Islet precursor cell (in vitro differentiated cells): Measurements from ENCODE around the gene MYOF.

Experiments used
- DNase-seq: peaks from one replicate; pipeline ENCODE4 v3.0.0-alpha.2; 2018

The MYOF gene

DNA sequence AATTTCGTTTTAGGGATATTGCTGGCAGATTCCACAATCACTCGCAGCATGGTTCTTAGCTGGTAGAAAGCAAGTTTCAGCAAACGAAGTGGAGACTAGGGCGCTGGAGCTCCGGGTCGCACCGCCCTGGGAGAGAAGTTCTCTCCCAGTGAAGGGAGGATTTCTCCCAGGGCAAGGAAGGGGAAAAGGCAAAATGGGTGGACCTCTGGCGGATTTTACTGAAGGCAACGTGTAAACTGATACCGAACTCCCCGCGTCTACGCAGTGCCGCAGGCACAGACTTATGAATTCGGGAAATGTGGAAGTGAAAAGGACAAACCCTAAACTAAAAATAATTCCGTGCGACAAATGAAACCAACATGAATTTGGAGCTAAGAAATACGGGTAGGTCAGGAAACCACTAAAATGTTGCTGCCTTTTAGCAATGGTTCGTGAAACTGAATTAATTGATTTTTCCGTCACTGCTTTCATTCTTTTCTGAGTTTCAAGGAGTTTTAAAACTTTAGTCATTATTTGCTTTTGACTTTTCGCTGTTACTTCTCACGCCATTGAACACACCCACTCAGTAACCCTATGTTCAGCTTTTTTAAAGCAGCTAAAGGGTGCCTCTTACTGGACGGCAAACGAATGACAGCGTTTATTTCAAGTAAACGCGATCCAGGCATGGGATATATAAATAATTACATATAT lies at the start of gene MYOF:
MYOF (minus strand) TSS at position 190 of the 690 bp plus-strand sequence; CDS start at position 50, 140 bp downstream.
- peak; percentile 85 for DNase-seq

- no peak for DNase-seq
These were observed 36.4 kb upstream of the MYOF start for GRCh38 chr10:93518531-93518930.

DNA sequence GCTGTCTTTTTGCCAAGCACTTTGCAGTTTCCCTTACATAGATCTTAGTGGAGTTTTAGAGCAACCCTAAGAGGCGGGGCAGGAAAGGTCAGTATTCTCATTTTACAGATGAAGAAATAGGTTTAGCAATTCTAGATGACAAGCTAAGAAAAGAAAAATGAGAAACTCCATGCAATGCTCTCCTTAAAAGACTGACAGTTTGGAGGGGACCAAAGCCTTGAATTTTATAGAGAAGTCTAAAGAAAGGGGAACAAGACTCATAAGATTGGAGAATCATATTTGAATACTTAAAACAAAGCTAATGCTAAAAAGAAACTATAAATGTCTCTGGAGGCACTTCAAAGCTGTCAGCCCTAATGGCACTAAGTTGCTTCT lies 33.9 kb upstream of the MYOF start:
- no peak for DNase-seq

DNA sequence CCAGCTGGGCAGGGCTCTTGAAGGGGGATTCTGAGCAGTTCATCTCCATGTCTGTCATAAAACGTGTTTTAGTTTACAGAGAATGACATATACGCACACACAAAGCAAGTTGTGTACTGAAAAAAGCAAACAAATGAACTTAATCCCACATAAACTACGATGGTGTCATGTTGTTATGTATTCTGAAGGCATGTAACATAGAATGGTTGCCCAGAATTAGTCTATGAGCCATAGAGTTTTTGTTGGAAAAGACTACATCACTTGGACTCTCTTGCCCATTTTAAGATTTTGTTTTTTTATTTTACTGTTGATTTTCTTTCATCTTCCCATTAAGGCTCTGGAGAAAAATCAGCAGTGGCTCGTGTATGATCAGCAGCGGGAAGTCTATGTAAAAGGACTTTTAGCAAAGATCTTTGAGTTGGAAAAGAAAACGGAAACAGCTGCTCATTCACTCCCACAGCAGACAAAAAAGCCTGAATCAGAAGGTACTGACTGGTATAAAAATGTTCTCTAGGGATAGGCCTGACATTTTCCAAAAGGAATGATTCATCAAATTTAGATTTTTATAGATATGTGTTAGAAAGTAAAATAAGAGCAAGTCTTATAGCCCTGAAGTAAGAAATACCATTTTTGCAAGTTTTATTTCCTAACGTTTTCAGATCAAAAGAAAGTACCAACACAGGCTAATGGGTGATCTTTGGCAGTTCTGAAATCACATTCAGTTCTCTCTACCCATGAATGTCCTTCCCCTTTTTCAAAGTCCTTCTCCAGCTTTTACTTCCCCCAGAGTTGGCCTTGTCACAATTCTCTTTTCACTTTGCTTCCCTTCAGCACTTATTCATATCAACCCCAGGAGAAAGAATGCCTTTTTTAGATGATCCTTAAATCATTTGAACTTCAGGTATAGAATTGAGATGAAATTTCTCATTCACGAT lies 33.2 kb upstream of the MYOF start:
- DNase-seq = no peak

DNA sequence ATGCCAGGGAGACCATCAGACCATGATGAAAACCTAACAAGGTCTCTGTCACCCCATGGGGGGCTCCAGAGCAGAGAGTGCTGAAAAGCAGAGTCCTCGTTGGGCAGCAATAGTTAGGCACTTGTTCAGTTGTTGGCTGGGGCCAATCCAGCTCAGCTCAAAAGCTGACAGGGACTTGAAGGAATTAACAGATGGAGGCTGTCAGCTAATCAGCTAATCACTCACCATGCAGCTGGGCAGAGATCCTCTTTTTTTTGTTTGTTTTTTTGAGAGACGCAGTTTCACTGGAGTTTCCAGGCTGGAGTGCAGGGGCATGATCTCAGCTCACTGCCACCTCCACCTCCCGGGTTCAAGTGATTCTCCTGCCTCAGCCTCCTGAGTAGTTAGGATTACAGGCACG lies 32.4 kb upstream of the MYOF start:
- no peak for DNase-seq

DNA sequence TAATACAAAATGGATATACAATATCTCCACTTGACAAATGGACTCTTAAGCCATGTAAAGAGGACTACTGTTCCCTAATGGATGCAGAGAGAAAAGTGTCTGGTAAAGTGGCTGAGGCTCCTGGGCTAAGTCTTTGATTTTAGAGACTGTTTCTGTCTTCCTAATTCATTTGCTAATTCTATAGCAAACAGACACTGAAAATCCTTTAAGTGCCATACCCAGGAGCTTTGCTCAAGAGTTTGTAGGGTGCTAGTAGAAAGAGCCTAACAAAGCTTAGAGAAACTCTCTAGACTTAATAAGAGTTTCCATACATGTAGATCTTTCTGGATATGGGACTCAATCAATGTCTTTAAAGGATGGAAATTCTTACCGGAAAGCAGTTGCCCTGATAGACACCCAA lies 31.0 kb upstream of the MYOF start:
- DNase-seq = no peak

GRCh38 chr10:93512565-93512964 lies 30.4 kb upstream of the MYOF start:
- no peak for DNase-seq

- DNase-seq = no peak
These were observed 27.7 kb upstream of the MYOF start for GRCh38 chr10:93509816-93510215.

DNA sequence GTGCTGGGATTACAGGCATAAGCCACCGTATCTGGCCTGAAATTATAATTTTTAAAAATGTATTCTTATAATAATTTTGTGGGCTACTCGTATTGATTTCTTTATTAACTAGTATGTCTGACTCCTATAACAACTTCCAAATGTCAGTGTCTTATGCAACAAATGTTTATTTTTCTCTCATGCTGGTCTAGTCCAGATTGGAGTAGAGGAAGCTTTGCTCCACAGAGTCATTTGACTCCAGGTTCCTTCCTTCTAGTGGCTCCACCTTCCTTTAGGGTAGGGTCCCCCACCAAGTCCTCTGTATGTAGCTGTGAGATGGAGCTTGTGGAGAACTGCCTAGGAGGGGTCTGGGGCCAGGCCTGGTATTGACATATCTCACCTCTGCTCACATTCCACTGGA lies 22.9 kb upstream of the MYOF start:
- no peak for DNase-seq

GRCh38 chr10:93503075-93503474 lies 20.9 kb upstream of the MYOF start:
- no peak for DNase-seq

DNA sequence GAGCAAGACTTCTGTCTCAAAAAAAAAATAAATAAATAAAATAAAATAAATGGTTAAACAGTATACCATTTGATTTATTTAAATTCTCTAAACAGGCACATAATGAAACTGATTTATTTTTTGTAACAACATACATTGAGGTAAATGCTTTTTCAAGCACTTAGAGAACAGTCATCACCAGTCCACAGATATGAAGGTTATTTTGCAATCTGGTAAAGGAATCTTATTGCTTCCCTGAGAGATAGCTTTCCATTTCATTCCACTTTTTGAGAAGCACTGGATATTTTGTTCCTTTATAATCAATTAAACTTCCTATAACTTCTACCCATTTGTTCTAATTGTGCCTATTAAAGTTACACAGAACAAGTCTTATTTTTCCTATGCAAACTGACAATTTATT lies 19.5 kb upstream of the MYOF start:
- DNase-seq = no peak

- no peak for DNase-seq
These were observed 16.0 kb upstream of the MYOF start for GRCh38 chr10:93498166-93498565.

DNA sequence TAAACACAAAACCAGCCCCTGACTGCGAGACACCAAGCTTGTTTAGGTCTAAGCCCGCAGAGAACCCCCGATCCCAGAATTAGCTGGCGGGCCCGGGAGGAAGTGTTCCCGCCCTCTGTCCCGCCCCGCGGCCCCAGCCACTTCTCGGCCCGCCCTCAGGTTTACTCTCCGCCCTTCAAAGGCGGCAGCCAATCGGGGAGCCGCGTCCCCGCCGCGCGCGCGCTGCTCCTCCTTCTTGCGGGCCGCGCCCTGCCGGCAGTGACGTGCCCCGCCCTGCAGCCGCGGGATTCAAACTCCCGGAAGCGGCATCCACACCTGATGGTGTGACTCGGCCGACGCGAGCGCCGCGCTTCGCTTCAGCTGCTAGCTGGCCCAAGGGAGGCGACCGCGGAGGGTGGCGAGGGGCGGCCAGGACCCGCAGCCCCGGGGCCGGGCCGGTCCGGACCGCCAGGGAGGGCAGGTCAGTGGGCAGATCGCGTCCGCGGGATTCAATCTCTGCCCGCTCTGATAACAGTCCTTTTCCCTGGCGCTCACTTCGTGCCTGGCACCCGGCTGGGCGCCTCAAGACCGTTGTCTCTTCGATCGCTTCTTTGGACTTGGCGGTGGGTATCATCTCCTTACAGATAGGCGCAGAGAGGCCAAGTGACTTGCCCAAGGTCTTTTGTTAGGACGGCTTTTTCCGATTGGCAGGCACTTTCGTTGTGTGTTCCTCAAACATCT lies 14.3 kb upstream of the MYOF start, which contains the start of gene CEP55:
CEP55 (plus strand) TSS at position 291 of the 720 bp plus-strand sequence. CDS start 3,440 bp downstream, outside the sequence.
- DNase-seq = peak; percentile 99

DNA sequence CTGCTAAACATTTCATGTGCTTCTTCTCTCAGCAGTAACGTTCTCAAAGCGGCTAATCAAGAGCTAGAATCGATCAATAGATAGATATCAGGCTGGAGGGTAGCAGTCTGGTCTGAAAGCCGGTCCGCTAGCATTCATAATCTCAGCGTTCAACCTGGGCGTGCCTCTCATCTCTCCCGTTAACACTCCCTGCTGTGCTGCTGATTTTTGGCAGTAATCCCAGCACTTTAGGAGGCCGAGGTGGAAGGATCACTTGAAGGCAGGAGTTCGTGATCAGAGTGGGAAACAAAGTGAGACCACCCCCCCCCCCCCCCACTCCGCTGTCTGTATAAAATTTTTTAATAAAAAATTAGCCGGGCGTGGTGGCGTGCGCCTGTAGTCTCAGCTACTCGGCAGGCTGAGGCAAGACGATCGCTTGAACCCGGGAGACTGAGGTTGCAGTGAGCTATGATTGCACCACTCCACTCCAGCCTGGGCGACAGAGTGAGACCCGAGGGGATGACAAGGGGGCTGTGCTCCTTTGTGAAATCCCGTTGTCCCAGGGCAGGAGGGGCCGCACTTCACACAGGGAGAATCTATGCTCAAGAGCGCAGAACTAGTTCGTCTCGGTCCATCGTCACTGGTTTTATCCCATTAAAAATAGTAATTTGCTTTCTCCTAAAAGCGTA lies 13.7 kb upstream of the MYOF start:
- no peak for DNase-seq

GRCh38 chr10:93494494-93494893 lies 12.4 kb upstream of the MYOF start:
- DNase-seq = no peak

- peak; percentile 84 for DNase-seq
These were observed 11.0 kb upstream of the MYOF start for GRCh38 chr10:93493162-93493561.

GRCh38 chr10:93491602-93492121 lies 9.5 kb upstream of the MYOF start:
- DNase-seq = no peak

- DNase-seq = no peak
These were observed 6.9 kb upstream of the MYOF start for GRCh38 chr10:93488956-93489528.

DNA sequence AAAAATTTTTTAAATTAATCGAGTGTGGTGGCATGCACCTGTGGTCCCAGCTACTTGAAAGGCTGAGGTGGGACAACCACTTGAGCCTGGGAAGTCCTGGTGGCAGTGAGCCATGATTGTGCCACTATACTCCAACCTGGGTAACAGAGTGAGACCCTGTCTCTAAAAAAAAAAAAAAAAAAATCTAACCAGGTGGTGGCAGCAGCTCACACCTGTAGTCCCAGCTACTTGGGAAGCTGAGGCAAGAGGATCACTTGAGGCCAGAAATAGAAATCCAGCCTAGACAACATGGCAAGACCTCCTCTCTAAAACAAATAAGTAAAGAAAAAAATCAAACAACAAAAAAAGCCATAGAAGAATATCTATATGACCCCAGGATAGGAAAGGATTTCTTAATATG lies 3.6 kb upstream of the MYOF start:
- no peak for DNase-seq

GRCh38 chr10:93481637-93482144 lies 443 bp downstream of the MYOF start:
- no peak for DNase-seq

GRCh38 chr10:93478873-93479272 lies 3.3 kb downstream of the MYOF start:
- DNase-seq = no peak

- DNase-seq = no peak
These were observed 5.4 kb downstream of the MYOF start for GRCh38 chr10:93476756-93477155.
